H7 (cell line): Measurements from ENCODE around the gene SLC35A5. TPM values are rescaled to one million over a fixed set of nuclear protein-coding genes. Genes with fewer than 3 reads are reported as not detected.
"Not testable (repeated sequence)": the region's sequence is repeated elsewhere in the genome, so short reads cannot be mapped to it uniquely, and the experiment has no call there.

ENCODE experiments used
- DNase-seq: peaks from one replicate; pipeline ENCODE4 v3.0.0; 2012
- H3K27me3 ChIP-seq: 2 replicates; pipeline ENCODE4 v1.6.0; 2011; ENCODE audit warnings: mild to moderate bottlenecking, low read length; ENCODE audit not compliant: control insufficient read depth, insufficient read depth
- H3K36me3 ChIP-seq: replicated peaks from 2 replicates; pipeline ENCODE4 v1.5.1; 2011; ENCODE audit warnings: low read length; ENCODE audit not compliant: control insufficient read depth, insufficient read depth
- H3K4me3 ChIP-seq: 2 replicates; pipeline ENCODE4 v1.5.1; 2011; ENCODE audit warnings: low read depth, mild to moderate bottlenecking, control low read depth, low read length, moderate library complexity; ENCODE audit not compliant: insufficient read depth
- total RNA-seq: library from RNA; depleted of rRNA; stranded (reverse); fragments of >200 nt; shearing (Covaris generic); gene quantifications from 2 replicates; pipeline ENCODE4 v1.2.3, GENCODE V29; 2014

Gene SLC35A5
- total RNA-seq, 1 experiment from 2014 or later, result 44.4 TPM

DNA sequence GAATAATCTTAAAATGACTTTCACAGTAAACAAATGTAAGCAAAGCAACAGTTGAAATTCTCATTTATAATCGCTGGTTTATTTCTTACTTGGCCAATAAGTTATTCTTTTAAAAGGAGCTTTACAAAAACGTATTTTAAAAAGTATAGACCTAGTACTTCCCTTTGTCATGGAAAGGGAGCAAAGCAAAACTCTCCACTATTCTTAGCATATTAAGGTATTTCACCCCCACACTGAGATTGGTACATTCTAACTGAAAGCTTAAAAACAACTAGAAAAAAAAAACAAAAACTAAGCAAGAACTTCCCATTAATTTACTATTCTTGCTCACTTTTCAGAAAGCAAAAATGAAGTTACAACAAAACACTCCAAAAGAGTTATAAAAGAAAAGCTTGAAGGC is 1.5 kb upstream of the SLC35A5 start:
- peak overlapping the region; percentile 99 for H3K4me3 ChIP-seq
- H3K36me3 ChIP-seq, result no peaks in the 10 kb centered on the region
- no peaks in the 10 kb centered on the region for H3K27me3 ChIP-seq
- no peak for DNase-seq

DNA sequence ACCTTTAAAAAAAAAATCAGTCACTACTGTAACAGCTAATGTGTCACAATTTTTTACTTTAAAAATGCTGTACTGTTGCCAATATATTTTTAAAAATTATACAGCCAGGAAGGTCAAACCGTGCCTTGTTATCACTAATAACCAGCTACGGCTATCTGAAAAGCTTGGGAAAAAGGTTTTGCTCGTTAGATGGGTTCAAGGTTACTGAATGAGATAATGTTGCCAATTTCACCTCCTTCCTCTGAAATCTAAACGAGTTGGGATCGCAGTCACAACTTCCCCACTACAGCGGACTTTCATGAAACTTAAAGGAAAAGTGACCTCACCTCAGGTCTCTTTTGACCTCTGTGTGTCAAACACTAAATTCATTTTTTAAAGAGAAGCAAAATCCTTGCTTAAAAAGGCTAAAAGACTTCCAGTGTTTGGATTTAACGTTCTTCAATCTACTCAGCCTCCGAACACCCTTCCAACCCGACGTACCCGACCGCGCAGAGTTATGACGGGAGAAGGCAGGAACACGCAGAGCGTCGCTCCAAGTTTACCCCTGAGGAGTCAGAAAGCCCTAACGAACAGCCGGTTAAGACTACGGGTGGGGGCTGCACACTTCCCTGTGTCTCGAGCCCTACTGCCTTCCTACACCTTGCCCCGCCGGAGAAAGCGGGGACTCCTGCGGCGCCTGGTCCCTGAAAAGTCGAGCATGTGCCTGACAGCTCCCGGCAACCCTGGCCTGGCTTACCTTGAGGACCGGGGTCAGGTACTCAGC is 943 bp upstream of the SLC35A5 start:
- Histone ChIP-seq H3K27me3 (no peaks in the 10 kb centered on the region), H3K4me3 (peak overlapping the region; percentile 99), H3K36me3 (peaks cover 1% of the 10 kb centered on the region)
- DNase-seq, result peak; percentile 63

DNA sequence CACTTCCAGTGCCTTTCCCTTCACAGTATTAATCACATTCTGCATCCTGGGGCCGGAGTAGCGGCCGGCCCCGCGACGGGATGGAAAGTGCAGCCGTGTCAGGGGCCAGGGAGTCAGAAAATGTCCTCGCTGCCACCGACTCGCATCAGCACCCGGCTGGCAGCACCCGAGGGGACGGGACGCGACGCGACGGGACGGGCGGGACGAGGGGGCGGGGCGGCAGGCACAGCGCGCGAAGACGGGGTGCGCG is 436 bp upstream of the SLC35A5 start:
- H3K36me3 ChIP-seq, result peaks cover 2% of the 10 kb centered on the region
- peak; percentile 79 for DNase-seq
- no peaks in the 10 kb centered on the region for H3K27me3 ChIP-seq
- H3K4me3 ChIP-seq, result peak overlapping the region; percentile 99

DNA sequence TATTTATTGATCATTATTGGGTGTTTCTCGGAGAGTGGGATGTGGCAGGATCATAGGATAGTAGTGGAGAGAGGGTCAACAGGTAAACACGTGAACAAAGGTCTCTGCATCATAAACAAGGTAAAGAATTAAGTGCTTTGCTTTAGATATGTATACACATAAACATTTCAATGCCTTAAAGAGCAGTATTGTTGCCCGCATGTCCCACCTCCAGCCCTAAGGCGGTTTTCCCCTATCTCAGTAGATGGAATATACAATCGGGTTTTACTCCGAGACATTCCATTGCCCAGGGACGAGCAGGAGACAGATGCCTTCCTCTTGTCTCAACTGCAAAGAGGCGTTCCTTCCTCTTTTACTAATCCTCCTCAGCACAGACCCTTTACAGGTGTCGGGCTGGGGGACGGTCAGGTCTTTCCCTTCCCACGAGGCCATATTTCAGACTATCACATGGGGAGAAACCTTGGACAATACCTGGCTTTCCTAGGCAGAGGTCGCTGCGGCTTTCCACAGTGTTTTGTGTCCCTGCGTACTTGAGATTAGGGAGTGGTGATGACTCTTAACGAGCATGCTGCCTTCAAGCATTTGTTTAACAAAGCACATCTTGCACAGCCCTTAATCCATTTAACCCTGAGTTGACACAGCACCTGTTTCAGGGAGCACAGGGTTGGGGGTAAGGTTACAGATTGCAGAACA is 2.5 kb downstream of the SLC35A5 start:
- H3K36me3 ChIP-seq, DNase-seq, H3K4me3 ChIP-seq, H3K27me3 ChIP-seq: not testable (repeated sequence)

DNA sequence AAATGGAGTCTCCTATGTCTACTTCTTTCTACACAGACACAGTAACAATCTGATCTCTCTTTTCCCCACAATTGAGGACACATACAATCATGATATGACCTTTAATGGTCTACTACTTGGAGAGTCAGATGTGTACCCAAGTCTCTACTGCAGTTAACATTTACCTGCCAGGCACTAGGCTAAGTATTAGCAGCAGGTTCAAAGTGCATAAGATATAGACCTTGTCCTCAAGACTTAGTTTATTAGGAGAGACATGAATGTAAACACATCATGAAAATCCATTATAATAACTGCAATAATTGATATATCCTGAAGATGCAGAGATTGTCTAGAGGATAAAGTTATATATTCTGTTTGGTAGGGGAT is 3.1 kb downstream of the SLC35A5 start:
- no peaks in the 10 kb centered on the region for H3K27me3 ChIP-seq
- no peak for DNase-seq
- peaks cover 8% of the 10 kb centered on the region for H3K36me3 ChIP-seq
- no peak overlapping the region for H3K4me3 ChIP-seq

DNA sequence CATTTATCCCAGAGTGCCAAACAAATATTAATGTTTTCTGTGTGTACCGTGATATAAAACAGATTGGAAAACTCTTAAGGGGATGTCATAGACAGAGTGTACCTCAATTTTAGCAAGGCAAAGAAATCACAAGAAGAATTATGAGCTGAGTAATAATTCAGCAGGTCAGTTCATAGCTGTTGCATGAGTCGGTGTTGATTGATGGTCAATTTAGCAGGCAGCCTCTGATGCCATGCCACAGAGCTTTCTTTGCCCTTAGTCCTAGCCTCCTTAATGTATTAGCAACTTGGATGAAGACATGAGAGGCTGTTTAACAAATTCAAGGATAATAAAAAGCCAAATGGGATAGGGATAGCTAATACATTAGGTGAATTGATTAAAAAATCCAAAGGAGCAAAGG is 6.8 kb downstream of the SLC35A5 start:
- no peak overlapping the region for H3K4me3 ChIP-seq
- H3K27me3 ChIP-seq, result no peaks in the 10 kb centered on the region
- DNase-seq, result no peak
- peaks cover 19% of the 10 kb centered on the region for H3K36me3 ChIP-seq

DNA sequence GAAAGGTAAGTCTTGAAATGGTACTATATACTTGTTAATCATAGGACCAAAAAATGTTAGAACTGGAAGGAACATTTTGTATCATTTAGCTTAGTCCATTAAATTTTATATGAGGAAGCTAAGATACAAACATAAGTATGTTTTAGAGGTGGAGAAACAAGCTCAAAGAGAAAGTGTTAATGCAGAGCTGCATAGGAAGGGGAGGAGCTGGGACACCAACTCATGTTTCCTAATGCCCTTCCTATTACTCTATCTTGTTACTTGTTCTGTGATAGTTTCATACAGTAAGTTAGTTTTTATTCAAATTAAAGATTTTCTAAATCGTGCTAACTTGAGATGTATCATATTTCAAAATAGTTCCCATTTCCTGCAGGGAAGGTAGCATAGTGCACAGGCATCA is 7.4 kb downstream of the SLC35A5 start:
- Histone ChIP-seq H3K27me3 (no peaks in the 10 kb centered on the region), H3K36me3 (peaks cover 21% of the 10 kb centered on the region), H3K4me3 (no peak overlapping the region)
- DNase-seq, result no peak

DNA sequence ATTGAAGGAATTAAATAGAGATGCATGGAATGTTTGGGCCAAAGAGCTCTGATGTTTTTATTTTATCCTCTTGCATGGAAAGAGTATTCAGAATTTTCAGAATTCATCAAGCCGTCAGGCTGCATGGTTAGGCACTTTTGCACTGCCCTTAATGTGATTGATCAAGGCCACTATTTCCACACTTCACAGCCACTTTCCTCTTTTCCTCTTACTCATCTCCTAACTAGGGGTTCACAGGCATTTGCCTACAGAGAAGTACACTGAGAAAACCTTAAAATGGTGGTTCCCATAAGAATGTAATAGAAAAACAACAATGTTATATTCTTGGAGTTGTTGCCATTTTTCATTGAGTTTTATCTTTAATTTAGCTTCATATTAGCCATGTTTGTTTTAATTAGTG is 10.9 kb downstream of the SLC35A5 start:
- no peak overlapping the region for H3K4me3 ChIP-seq
- no peak for DNase-seq
- H3K27me3 ChIP-seq, result no peaks in the 10 kb centered on the region
- H3K36me3 ChIP-seq, result peaks cover 16% of the 10 kb centered on the region

DNA sequence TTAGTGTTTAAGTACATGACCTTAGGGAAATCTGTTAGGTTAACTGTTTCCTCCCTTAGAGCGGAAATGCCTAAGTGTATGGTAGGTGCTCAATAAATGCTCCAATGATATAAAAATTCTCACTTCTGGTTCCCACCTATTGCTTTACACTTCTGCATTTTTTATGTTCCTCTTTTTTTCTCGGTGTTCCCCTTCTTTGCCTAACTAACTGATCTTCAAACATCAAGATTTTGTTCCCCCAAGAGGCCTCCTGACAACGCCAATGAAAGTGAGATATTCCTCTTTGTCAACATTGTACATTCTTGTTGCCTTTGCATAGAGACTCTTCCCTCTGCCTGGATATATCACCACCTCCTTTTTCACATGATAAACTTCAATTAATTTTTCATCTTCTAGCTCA is 17.4 kb downstream of the SLC35A5 start:
- peaks cover 2% of the 10 kb centered on the region; the same call in 1 of the 2 replicates for H3K36me3 ChIP-seq
- DNase-seq, result no peak
- no peaks in the 10 kb centered on the region for H3K27me3 ChIP-seq
- no peak overlapping the region for H3K4me3 ChIP-seq

DNA sequence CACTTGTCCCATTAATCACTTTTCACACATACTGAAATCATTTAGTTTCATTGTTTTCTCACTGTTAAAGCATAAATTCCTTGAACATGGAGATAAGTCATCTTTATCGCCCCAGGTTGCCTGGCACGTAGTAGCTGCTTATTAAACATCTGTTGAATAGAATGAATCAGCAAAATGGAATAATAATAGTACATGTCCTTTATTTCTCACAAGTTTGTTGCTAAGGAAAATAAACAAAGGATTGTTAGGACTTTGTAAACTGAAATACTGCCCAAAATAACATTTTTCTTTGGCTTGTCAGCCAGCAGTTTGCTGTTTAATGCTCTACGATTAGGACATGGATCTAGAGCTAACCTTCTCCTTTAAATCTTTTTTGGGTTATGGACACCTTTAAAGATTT is 17.9 kb downstream of the SLC35A5 start:
- no peak for DNase-seq
- no peak overlapping the region for H3K4me3 ChIP-seq
- H3K36me3 ChIP-seq, result peaks cover 2% of the 10 kb centered on the region; the same call in 1 of the 2 replicates
- no peaks in the 10 kb centered on the region for H3K27me3 ChIP-seq

DNA sequence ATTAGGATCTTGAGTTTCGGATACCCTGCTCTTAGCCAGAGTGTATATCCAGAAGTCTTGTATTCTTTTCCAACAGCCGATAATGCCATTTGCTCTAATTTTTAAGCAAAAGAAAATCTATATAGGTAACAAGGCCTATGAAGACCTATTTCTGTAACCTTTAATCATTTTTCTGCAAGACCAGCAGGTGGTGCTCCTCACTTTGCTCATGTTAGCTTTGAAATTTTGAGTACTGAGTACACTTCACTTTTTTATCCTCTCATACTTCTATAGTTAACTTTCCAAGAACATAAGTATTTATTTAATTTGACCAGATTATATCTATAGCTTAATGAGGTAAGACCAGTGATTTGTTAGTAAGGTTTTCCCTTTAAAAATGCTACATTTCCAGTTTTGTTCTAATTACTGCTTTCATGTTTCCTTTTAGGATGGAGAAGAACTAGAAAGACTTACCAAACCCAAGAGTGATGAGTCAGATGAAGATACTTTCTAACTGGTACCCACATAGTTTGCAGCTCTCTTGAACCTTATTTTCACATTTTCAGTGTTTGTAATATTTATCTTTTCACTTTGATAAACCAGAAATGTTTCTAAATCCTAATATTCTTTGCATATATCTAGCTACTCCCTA is 20.5 kb downstream of the SLC35A5 start:
- DNase-seq, result no peak

DNA sequence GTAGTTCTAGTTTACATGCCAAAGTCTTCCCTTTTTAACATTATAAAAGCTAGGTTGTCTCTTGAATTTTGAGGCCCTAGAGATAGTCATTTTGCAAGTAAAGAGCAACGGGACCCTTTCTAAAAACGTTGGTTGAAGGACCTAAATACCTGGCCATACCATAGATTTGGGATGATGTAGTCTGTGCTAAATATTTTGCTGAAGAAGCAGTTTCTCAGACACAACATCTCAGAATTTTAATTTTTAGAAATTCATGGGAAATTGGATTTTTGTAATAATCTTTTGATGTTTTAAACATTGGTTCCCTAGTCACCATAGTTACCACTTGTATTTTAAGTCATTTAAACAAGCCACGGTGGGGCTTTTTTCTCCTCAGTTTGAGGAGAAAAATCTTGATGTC is 21.3 kb downstream of the SLC35A5 start:
- DNase-seq, result no peak
- H3K36me3 ChIP-seq, result peaks cover 2% of the 10 kb centered on the region; the same call in 1 of the 2 replicates
- no peak overlapping the region for H3K4me3 ChIP-seq
- no peaks in the 10 kb centered on the region for H3K27me3 ChIP-seq

More for the DNA sequence above, 20.5 kb downstream of the SLC35A5 start:
- Histone ChIP-seq H3K27me3 (no peaks in the 10 kb centered on the region), H3K4me3 (no peak overlapping the region), H3K36me3 (peaks cover 2% of the 10 kb centered on the region; the same call in 1 of the 2 replicates)

DNA sequence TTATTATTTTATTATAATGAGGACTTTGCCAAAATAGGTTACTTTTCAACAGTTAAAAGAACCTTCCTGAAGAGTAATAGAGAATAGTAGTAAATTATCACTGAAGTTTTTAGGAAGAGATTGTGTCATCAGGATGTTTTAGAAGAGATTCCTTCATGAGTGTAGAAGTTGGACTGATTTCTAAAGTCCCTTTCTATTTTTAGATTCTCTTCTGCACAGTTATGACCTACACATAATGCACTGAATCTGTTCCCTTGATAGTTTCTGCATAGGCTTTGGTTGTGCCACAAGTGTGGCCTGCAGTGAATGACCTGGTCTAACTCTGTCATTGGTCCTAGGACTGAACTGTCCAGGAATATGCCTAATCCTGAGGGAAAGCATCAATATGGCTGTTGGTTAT is 23.9 kb downstream of the SLC35A5 start:
- DNase-seq, result no peak
- Histone ChIP-seq H3K36me3 (peaks cover 2% of the 10 kb centered on the region; the same call in 1 of the 2 replicates), H3K27me3 (no peaks in the 10 kb centered on the region), H3K4me3 (no peak overlapping the region)

DNA sequence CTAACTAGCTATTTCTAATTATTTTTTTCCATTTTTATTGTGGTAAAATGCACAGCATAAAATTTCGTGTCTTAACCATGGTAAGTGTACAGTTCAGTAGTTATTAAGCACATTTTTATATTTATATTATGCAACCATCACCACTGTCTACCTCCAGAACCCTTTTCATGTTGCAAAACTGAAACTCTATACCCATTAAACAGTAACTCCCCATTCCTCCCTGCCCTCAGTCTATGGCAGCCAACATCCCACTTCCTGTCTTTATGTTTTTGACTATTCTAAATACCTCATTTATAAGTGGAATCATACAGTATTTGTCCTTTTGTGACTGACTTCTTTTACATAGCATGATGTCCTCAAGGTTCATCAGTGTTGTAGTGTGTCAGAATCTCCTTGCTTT is 25.5 kb downstream of the SLC35A5 start:
- Histone ChIP-seq H3K36me3 (peaks cover 2% of the 10 kb centered on the region; the same call in 1 of the 2 replicates), H3K27me3 (no peaks in the 10 kb centered on the region), H3K4me3 (no peak overlapping the region)
- no peak for DNase-seq

DNA sequence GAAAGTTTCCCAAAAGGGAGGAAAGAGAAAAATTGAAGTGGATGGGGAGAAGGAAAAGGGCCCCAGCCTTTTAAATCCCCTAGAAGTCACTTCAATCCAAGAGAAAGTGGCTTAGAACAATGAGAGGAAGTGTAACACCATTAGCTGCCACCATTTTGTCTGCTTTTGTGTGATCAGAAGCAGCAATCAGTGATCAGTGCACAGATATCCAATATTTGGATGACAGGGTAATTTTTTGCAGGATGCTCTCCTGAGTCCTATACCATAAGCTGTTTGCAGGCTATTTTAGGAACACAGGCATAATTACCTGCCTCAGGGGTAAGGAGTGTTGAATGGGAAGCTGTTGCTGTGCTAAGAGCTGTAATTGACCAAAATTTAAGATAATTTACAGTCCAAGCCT is 31.4 kb downstream of the SLC35A5 start:
- Histone ChIP-seq H3K36me3 (no peaks in the 10 kb centered on the region), H3K27me3 (no peaks in the 10 kb centered on the region), H3K4me3 (no peak overlapping the region)
- no peak for DNase-seq
